Panc1 (cell line): Measurements from ENCODE around the gene SERINC3. TPM values are rescaled to one million over a fixed set of nuclear protein-coding genes. Genes with fewer than 3 reads are reported as not detected.

ENCODE experiments used
- ATAC-seq: fragments of 200-7000 bp; cut with Tn5 transposase; 2 replicates; pipeline ENCODE4 v1.9.1; 2020; ENCODE audit warnings: mild to moderate bottlenecking, moderate library complexity
- BruUV-seq: library from RNA; stranded (reverse); fragments of 400-500 nt; replicated peaks from 2 replicates; lab custom pipeline; 2021; lab: Mats Ljungman, UMichigan
- CTCF ChIA-PET: fragments of 300-600 bp; sonication (Branson Sonifier 250); formaldehyde crosslinking; loops from one replicate; lab custom pipeline; 2022; ENCODE audit warnings: antibody characterized with exemption; lab: Charles Lee
- POLR2A ChIA-PET: fragments of 300-600 bp; sonication (Branson Sonifier 250); formaldehyde crosslinking; loops from one replicate; lab custom pipeline; 2022; ENCODE audit warnings: antibody characterized with exemption; lab: Charles Lee
- DNase-seq: peaks from one replicate; pipeline ENCODE4 v3.0.0-alpha.2; 2010; ENCODE audit warnings: low read depth, low spot score
- H3K27ac ChIP-seq: 2 replicates; pipeline ENCODE4 v1.5.1; 2011; ENCODE audit warnings: mild to moderate bottlenecking, low read length, inconsistent platforms
- H3K27me3 ChIP-seq: fragments of 200-500 bp; sonication (Bioruptor generic); 2 replicates; pipeline ENCODE4 v1.6.0; 2014; ENCODE audit warnings: low read length, inconsistent platforms; ENCODE audit not compliant: control insufficient read depth, insufficient read depth
- H3K36me3 ChIP-seq: fragments of 200-500 bp; sonication (Bioruptor generic); 2 replicates; pipeline ENCODE4 v1.5.1; 2014; ENCODE audit warnings: inconsistent platforms, mild to moderate bottlenecking, low read length, moderate library complexity; ENCODE audit not compliant: control insufficient read depth, insufficient read depth
- H3K4me1 ChIP-seq: 2 replicates; pipeline ENCODE4 v1.5.1; 2011; ENCODE audit warnings: inconsistent platforms, mild to moderate bottlenecking, low read length, moderate library complexity; ENCODE audit not compliant: control insufficient read depth, insufficient read depth
- H3K4me3 ChIP-seq, 2 experiments: 2 replicates each; pipeline ENCODE4 v1.5.1; 2011 to 2012; ENCODE audit warnings: low read depth in 2 of 2, low read length in 2 of 2, mild to moderate bottlenecking in 2 of 2, inconsistent platforms in 1 of 2, moderate library complexity in 1 of 2
- H3K9me3 ChIP-seq: fragments of 200-500 bp; sonication (Bioruptor generic); 2 replicates; pipeline ENCODE4 v1.5.1; 2014; ENCODE audit warnings: low read depth, mild to moderate bottlenecking, inconsistent platforms, low read length, moderate library complexity; ENCODE audit not compliant: control insufficient read depth, insufficient read depth
- POLR2AphosphoS5 ChIP-seq: IDR thresholded peaks from 2 replicates; pipeline ENCODE4 v1.6.1; 2012; ENCODE audit warnings: mild to moderate bottlenecking, low read depth, low read length, moderate library complexity
- SIN3A ChIP-seq: IDR thresholded peaks from 2 replicates; pipeline ENCODE4 v1.6.1; 2012; ENCODE audit warnings: low read depth, mild to moderate bottlenecking, low read length, moderate library complexity, borderline replicate concordance; ENCODE audit not compliant: insufficient read depth
- TCF7L2 ChIP-seq: IDR thresholded peaks from 2 replicates; pipeline ENCODE4 v1.6.1; 2011; ENCODE audit warnings: mild to moderate bottlenecking, low read depth, low read length, inconsistent platforms
- in situ Hi-C: cut with HindIII; loops from 2 replicates; pipeline ENCODE4 v1.10.0; 2016; ENCODE audit warnings: low sequenced_read_pairs, low pct_unique_long_range_greater_than_20kb
- intact Hi-C: fragments of 100-400 bp; cut with micrococcal nuclease; formaldehyde crosslinking; loops from one replicate; pipeline ENCODE4 v1.10.0; 2022; ENCODE audit not compliant: unreplicated experiment
- total RNA-seq: library from RNA; stranded (reverse); gene quantifications from one replicate; pipeline ENCODE4 v1.2.1, GENCODE V29; 2021; ENCODE audit not compliant: unreplicated experiment
- TF ChIP-seq, protein P1 (sequence below): fragments of 450-650 bp; IDR thresholded peaks from 2 replicates; pipeline ENCODE4 v1.5.1; 2017; ENCODE audit warnings: mild to moderate bottlenecking
- TF ChIP-seq, protein P2 (sequence below), 2 experiments: IDR thresholded peaks; 2 replicates each; pipeline ENCODE4 v1.6.1; 2011 to 2012; ENCODE audit warnings: low read depth in 2 of 2, control low read depth in 1 of 2, low read length in 1 of 2, mild to moderate bottlenecking in 1 of 2, moderate library complexity in 1 of 2; ENCODE audit not compliant: insufficient read depth in 1 of 2

The SERINC3 gene
- total RNA-seq, 1 experiment from 2014 or later = 76.4 TPM

DNA sequence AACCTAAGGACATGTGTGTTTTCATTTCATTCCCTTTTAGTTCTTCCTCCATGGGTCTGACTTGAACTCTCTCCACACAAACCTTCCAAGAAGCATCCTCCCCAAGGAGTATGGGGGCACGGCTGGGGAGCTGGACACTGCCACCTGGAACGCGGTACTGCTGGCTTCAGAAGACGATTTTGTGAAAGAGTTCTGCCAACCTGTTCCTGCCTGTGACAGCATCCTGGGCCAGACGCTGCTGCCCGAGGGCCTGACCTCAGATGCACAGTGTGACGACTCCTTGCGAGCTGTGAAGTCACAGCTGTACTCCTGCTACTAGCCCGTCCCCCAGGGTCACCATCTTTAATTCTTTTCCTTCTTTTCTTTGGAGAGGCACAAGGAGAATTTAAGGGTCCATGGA, 32.6 kb downstream of the SERINC3 start:
- no peak overlapping the region for H3K27ac ChIP-seq
- H3K27me3 ChIP-seq = no peaks in the 10 kb centered on the region
- in situ Hi-C loops = no loop called here
- H3K4me3 ChIP-seq = no peak overlapping the region
- no TSS peak for BruUV-seq
- ATAC-seq = no peak
- no peaks in the 10 kb centered on the region for H3K4me1 ChIP-seq
- peaks cover 13% of the 10 kb centered on the region; the same call in 1 of the 2 replicates for H3K36me3 ChIP-seq
- CTCF ChIA-PET = no interaction called here
- TF ChIP-seq, protein P1, sequence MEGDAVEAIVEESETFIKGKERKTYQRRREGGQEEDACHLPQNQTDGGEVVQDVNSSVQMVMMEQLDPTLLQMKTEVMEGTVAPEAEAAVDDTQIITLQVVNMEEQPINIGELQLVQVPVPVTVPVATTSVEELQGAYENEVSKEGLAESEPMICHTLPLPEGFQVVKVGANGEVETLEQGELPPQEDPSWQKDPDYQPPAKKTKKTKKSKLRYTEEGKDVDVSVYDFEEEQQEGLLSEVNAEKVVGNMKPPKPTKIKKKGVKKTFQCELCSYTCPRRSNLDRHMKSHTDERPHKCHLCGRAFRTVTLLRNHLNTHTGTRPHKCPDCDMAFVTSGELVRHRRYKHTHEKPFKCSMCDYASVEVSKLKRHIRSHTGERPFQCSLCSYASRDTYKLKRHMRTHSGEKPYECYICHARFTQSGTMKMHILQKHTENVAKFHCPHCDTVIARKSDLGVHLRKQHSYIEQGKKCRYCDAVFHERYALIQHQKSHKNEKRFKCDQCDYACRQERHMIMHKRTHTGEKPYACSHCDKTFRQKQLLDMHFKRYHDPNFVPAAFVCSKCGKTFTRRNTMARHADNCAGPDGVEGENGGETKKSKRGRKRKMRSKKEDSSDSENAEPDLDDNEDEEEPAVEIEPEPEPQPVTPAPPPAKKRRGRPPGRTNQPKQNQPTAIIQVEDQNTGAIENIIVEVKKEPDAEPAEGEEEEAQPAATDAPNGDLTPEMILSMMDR = no peak
- no peak for TF ChIP-seq SIN3A
- POLR2A ChIA-PET = no interaction called here
- H3K9me3 ChIP-seq = no peaks in the 10 kb centered on the region
- DNase-seq = no peak
- intact Hi-C loops = no loop called here

DNA sequence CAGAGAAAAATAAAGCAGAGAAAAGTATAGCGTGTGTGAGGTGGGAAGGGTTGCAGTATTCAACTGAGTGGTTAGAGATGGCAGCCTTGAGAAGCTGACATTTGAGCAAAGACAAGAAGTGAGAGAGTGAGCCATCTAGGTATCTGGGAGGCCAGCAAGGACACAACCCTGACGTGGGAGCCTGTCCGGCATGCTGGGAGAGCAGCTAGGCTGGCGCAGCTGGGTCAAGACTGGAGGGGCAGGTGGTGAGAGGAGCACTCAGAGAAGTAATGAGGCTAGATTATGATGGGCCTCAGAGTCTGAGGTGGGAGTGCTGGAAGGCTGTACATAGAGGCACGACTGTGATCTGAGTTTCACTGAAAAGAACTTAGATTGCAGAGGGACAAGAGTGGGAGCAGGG, 33.3 kb downstream of the SERINC3 start:
- DNase-seq (no peak), ATAC-seq (no peak)
- Histone ChIP-seq H3K4me1 (no peaks in the 10 kb centered on the region), H3K27me3 (no peaks in the 10 kb centered on the region), H3K27ac (no peak overlapping the region), H3K36me3 (peaks cover 13% of the 10 kb centered on the region; the same call in 1 of the 2 replicates), H3K9me3 (no peaks in the 10 kb centered on the region), H3K4me3 (no peak overlapping the region)
- no peak for TF ChIP-seq TCF7L2
- no peak for TF ChIP-seq SIN3A
- TF ChIP-seq, protein P1 = no peak
- no peak for TF ChIP-seq POLR2AphosphoS5
- TF ChIP-seq, protein P2, sequence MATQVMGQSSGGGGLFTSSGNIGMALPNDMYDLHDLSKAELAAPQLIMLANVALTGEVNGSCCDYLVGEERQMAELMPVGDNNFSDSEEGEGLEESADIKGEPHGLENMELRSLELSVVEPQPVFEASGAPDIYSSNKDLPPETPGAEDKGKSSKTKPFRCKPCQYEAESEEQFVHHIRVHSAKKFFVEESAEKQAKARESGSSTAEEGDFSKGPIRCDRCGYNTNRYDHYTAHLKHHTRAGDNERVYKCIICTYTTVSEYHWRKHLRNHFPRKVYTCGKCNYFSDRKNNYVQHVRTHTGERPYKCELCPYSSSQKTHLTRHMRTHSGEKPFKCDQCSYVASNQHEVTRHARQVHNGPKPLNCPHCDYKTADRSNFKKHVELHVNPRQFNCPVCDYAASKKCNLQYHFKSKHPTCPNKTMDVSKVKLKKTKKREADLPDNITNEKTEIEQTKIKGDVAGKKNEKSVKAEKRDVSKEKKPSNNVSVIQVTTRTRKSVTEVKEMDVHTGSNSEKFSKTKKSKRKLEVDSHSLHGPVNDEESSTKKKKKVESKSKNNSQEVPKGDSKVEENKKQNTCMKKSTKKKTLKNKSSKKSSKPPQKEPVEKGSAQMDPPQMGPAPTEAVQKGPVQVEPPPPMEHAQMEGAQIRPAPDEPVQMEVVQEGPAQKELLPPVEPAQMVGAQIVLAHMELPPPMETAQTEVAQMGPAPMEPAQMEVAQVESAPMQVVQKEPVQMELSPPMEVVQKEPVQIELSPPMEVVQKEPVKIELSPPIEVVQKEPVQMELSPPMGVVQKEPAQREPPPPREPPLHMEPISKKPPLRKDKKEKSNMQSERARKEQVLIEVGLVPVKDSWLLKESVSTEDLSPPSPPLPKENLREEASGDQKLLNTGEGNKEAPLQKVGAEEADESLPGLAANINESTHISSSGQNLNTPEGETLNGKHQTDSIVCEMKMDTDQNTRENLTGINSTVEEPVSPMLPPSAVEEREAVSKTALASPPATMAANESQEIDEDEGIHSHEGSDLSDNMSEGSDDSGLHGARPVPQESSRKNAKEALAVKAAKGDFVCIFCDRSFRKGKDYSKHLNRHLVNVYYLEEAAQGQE (IDR thresholded peaks at IDR 0.05; ENCODE audit: insufficient read depth in 1 of 2, low read depth in 2 of 2, low read length in 1 of 2) = no peak
- intact Hi-C loops = no loop called here
- in situ Hi-C loops = no loop called here
- no TSS peak for BruUV-seq
- ChIA-PET POLR2A (no interaction called here), CTCF (no interaction called here)
